ENCODE results near the gene MAT2A. TPM values are rescaled to one million over a fixed set of nuclear protein-coding genes. Genes with fewer than 3 reads are reported as not detected.

MAT2A gene
- total and polyA plus RNA-seq, 9 of the 15 experiments (the other 6 are each of a cell fraction or from before 2014, with no cell fraction given) = 130 to 1,027 (median 240) TPM

- no peak for TF ChIP-seq ZBTB33 (CRISPR knock-in tag; IDR thresholded peaks at IDR 0.05)
- no peak; the same call in 1 of the 2 replicates for TF ChIP-seq SMARCE1 (IDR thresholded peaks at IDR 0.05)
- no peak for TF ChIP-seq ZNF707 (CRISPR knock-in tag; conservative IDR thresholded peaks at IDR 0.05)
- no peak for TF ChIP-seq ATF1 (CRISPR knock-in tag; IDR thresholded peaks at IDR 0.05)
- TF ChIP-seq ATF1 (tag; IDR thresholded peaks at IDR 0.05) = peak; percentile 35; the same call in 1 of the 2 replicates
- no peak for TF ChIP-seq TBP (optimal IDR thresholded peaks at IDR 0.05; ENCODE audit: low read depth, low read length)
- no peak for TF ChIP-seq SMARCA5 (IDR thresholded peaks at IDR 0.05)
- peak; percentile 23; the same call in 1 of the 2 replicates for TF ChIP-seq ZEB2 (IDR thresholded peaks at IDR 0.05)
- no peak for TF ChIP-seq U2AF2 (optimal IDR thresholded peaks at IDR 0.05; ENCODE audit: low read depth, low read length)
- no peak for TF ChIP-seq ZNF124 (CRISPR knock-in tag; IDR thresholded peaks at IDR 0.05)
- TF ChIP-seq RCOR1 (IDR thresholded peaks at IDR 0.05; ENCODE audit: borderline replicate concordance in 1 of 2, low read depth in 2 of 2, low read length in 2 of 2) = no peak
- no peak for TF ChIP-seq RERE (CRISPR knock-in tag; IDR thresholded peaks at IDR 0.05; ENCODE audit: borderline replicate concordance)
- no peak for TF ChIP-seq ESRRA (IDR thresholded peaks at IDR 0.05; ENCODE audit: borderline replicate concordance, low read depth)
- no peak for TF ChIP-seq POLR3G (IDR thresholded peaks at IDR 0.05; ENCODE audit: extremely low read depth, insufficient read length, insufficient replicate concordance)
- no peak for TF ChIP-seq FOXA1 (IDR thresholded peaks at IDR 0.05; ENCODE audit: borderline replicate concordance)
- TF ChIP-seq RB1 (IDR thresholded peaks at IDR 0.05; ENCODE audit: low read depth) = no peak
These were observed 25.2 kb downstream of the MAT2A start (continued) for GRCh38 chr2:85564144-85564563.

Measured in K562 (cell line).